ENCODE results near the gene CIT. TPM values are rescaled to one million over a fixed set of nuclear protein-coding genes. Genes with fewer than 3 reads are reported as not detected.

CIT gene
- total RNA-seq, 1 donor from 2014 or later: 36.6 TPM

- Mint-ChIP-seq H3K27ac (no peak overlapping the region), H3K9me3 (no peaks in the 10 kb centered on the region), H3K4me3 (no peak overlapping the region), H3K36me3 (ENCODE audit: low read depth) (peaks cover 10% of the 10 kb centered on the region), H3K27me3 (ENCODE audit: insufficient read depth) (no peaks in the 10 kb centered on the region), H3K4me1 (ENCODE audit: low read depth) (no peaks in the 10 kb centered on the region)
- intact Hi-C loops (cut with micrococcal nuclease): no loop called here
- DNase-seq (ENCODE audit: low spot score): no peak
These were observed 182.1 kb downstream of the CIT start for GRCh38 chr12:119695034-119695433.

- no peak overlapping the region for H3K4me3 Mint-ChIP-seq
- no peak for DNase-seq (ENCODE audit: low spot score)
- no peaks in the 10 kb centered on the region for H3K9me3 Mint-ChIP-seq
- H3K27ac Mint-ChIP-seq: no peak overlapping the region
- H3K27me3 Mint-ChIP-seq (ENCODE audit: insufficient read depth): no peaks in the 10 kb centered on the region
- intact Hi-C loops (cut with micrococcal nuclease): no loop called here
- H3K36me3 Mint-ChIP-seq (ENCODE audit: low read depth): peaks cover 7% of the 10 kb centered on the region
- no peaks in the 10 kb centered on the region for H3K4me1 Mint-ChIP-seq (ENCODE audit: low read depth)
These were observed 183.0 kb downstream of the CIT start for GRCh38 chr12:119694111-119694510.

- H3K4me1 Mint-ChIP-seq (ENCODE audit: low read depth): no peaks in the 10 kb centered on the region
- no peaks in the 10 kb centered on the region for H3K9me3 Mint-ChIP-seq
- H3K4me3 Mint-ChIP-seq: no peak overlapping the region
- peaks cover 7% of the 10 kb centered on the region for H3K36me3 Mint-ChIP-seq (ENCODE audit: low read depth)
- intact Hi-C loops (cut with micrococcal nuclease): no loop called here
- no peak for DNase-seq (ENCODE audit: low spot score)
- no peaks in the 10 kb centered on the region for H3K27me3 Mint-ChIP-seq (ENCODE audit: insufficient read depth)
- H3K27ac Mint-ChIP-seq: no peak overlapping the region
These were observed 183.6 kb downstream of the CIT start for GRCh38 chr12:119693511-119693910.

GRCh38 chr12:119692997-119693396 is 184.1 kb downstream of the CIT start:
- Mint-ChIP-seq H3K27ac (no peak overlapping the region), H3K36me3 (ENCODE audit: low read depth) (peaks cover 7% of the 10 kb centered on the region), H3K27me3 (ENCODE audit: insufficient read depth) (no peaks in the 10 kb centered on the region), H3K4me3 (no peak overlapping the region), H3K4me1 (ENCODE audit: low read depth) (no peaks in the 10 kb centered on the region), H3K9me3 (no peaks in the 10 kb centered on the region)
- intact Hi-C loops (cut with micrococcal nuclease): no loop called here
- no peak for DNase-seq (ENCODE audit: low spot score)

GRCh38 chr12:119692410-119692809 is 184.7 kb downstream of the CIT start:
- Mint-ChIP-seq H3K9me3 (no peaks in the 10 kb centered on the region), H3K4me3 (no peak overlapping the region), H3K27me3 (ENCODE audit: insufficient read depth) (no peaks in the 10 kb centered on the region), H3K36me3 (ENCODE audit: low read depth) (peaks cover 6% of the 10 kb centered on the region), H3K27ac (no peak overlapping the region), H3K4me1 (ENCODE audit: low read depth) (no peaks in the 10 kb centered on the region)
- DNase-seq (ENCODE audit: low spot score): no peak
- intact Hi-C loops (cut with micrococcal nuclease): no loop called here

- DNase-seq (ENCODE audit: low spot score): no peak
- Mint-ChIP-seq H3K27me3 (ENCODE audit: insufficient read depth) (no peaks in the 10 kb centered on the region), H3K4me3 (no peak overlapping the region), H3K36me3 (ENCODE audit: low read depth) (peaks cover 12% of the 10 kb centered on the region), H3K9me3 (no peaks in the 10 kb centered on the region), H3K27ac (no peak overlapping the region), H3K4me1 (ENCODE audit: low read depth) (no peaks in the 10 kb centered on the region)
- intact Hi-C loops (cut with micrococcal nuclease): no loop called here
These were observed 185.8 kb downstream of the CIT start for GRCh38 chr12:119691202-119691810.

GRCh38 chr12:119689935-119690500 is 187.1 kb downstream of the CIT start:
- intact Hi-C loops (cut with micrococcal nuclease): no loop called here
- H3K9me3 Mint-ChIP-seq: no peaks in the 10 kb centered on the region
- peaks cover 13% of the 10 kb centered on the region for H3K36me3 Mint-ChIP-seq (ENCODE audit: low read depth)
- H3K27me3 Mint-ChIP-seq (ENCODE audit: insufficient read depth): no peaks in the 10 kb centered on the region
- H3K4me3 Mint-ChIP-seq: no peak overlapping the region
- no peak overlapping the region for H3K27ac Mint-ChIP-seq
- no peaks in the 10 kb centered on the region for H3K4me1 Mint-ChIP-seq (ENCODE audit: low read depth)
- no peak for DNase-seq (ENCODE audit: low spot score)

GRCh38 chr12:119687879-119688278 is 189.2 kb downstream of the CIT start:
- intact Hi-C loops (cut with micrococcal nuclease): no loop called here
- Mint-ChIP-seq H3K36me3 (ENCODE audit: low read depth) (peaks cover 17% of the 10 kb centered on the region), H3K27me3 (ENCODE audit: insufficient read depth) (no peaks in the 10 kb centered on the region), H3K9me3 (no peaks in the 10 kb centered on the region), H3K4me1 (ENCODE audit: low read depth) (peaks cover 10% of the 10 kb centered on the region), H3K4me3 (no peak overlapping the region), H3K27ac (no peak overlapping the region)
- DNase-seq (ENCODE audit: low spot score): no peak

GRCh38 chr12:119687406-119687805 is 189.7 kb downstream of the CIT start:
- Mint-ChIP-seq H3K4me1 (ENCODE audit: low read depth) (peaks cover 15% of the 10 kb centered on the region), H3K27me3 (ENCODE audit: insufficient read depth) (no peaks in the 10 kb centered on the region), H3K36me3 (ENCODE audit: low read depth) (peaks cover 14% of the 10 kb centered on the region), H3K27ac (no peak overlapping the region), H3K4me3 (no peak overlapping the region), H3K9me3 (no peaks in the 10 kb centered on the region)
- no peak for DNase-seq (ENCODE audit: low spot score)
- intact Hi-C loops (cut with micrococcal nuclease): no loop called here

GRCh38 chr12:119686776-119687175 is 190.3 kb downstream of the CIT start:
- Mint-ChIP-seq H3K4me1 (ENCODE audit: low read depth) (peaks cover 21% of the 10 kb centered on the region), H3K27me3 (ENCODE audit: insufficient read depth) (no peaks in the 10 kb centered on the region), H3K4me3 (no peak overlapping the region), H3K36me3 (ENCODE audit: low read depth) (peaks cover 16% of the 10 kb centered on the region), H3K9me3 (no peaks in the 10 kb centered on the region), H3K27ac (peak overlapping the region; percentile 11)
- intact Hi-C loops (cut with micrococcal nuclease): no loop called here
- no peak for DNase-seq (ENCODE audit: low spot score)

- Mint-ChIP-seq H3K27ac (no peak overlapping the region), H3K4me3 (no peak overlapping the region), H3K4me1 (ENCODE audit: low read depth) (peaks cover 23% of the 10 kb centered on the region), H3K36me3 (ENCODE audit: low read depth) (peaks cover 16% of the 10 kb centered on the region), H3K9me3 (no peaks in the 10 kb centered on the region), H3K27me3 (ENCODE audit: insufficient read depth) (no peaks in the 10 kb centered on the region)
- DNase-seq (ENCODE audit: low spot score): no peak
- intact Hi-C loops (cut with micrococcal nuclease): no loop called here
These were observed 190.8 kb downstream of the CIT start for GRCh38 chr12:119686355-119686754.

- Mint-ChIP-seq H3K4me3 (no peak overlapping the region), H3K27me3 (ENCODE audit: insufficient read depth) (no peaks in the 10 kb centered on the region), H3K4me1 (ENCODE audit: low read depth) (peaks cover 23% of the 10 kb centered on the region), H3K27ac (no peak overlapping the region), H3K9me3 (no peaks in the 10 kb centered on the region), H3K36me3 (ENCODE audit: low read depth) (peaks cover 18% of the 10 kb centered on the region)
- no peak for DNase-seq (ENCODE audit: low spot score)
- intact Hi-C loops (cut with micrococcal nuclease): no loop called here
These were observed 191.7 kb downstream of the CIT start for GRCh38 chr12:119685375-119685774.

- Mint-ChIP-seq H3K9me3 (no peaks in the 10 kb centered on the region), H3K4me3 (no peak overlapping the region), H3K4me1 (ENCODE audit: low read depth) (peaks cover 23% of the 10 kb centered on the region), H3K36me3 (ENCODE audit: low read depth) (peaks cover 23% of the 10 kb centered on the region), H3K27me3 (ENCODE audit: insufficient read depth) (no peaks in the 10 kb centered on the region), H3K27ac (no peak overlapping the region)
- intact Hi-C loops (cut with micrococcal nuclease): no loop called here
- no peak for DNase-seq (ENCODE audit: low spot score)
These were observed 192.3 kb downstream of the CIT start for GRCh38 chr12:119684711-119685369.

Measured in activated T-helper 1 cell treated with anti-CD3 and anti-CD28 coated beads, Interleukin-12 subunit alpha, Interleukin-12 subunit beta, Interleukin-2, Interleukin-4 antibody, amounts not matched to agents 30 ng/mL and 10 ng/mL and 1 ng/mL, durations not matched to agents 14 hours and 24 hours and 36 hours (primary cell).